ENCODE data around the gene VKORC1.

VKORC1 gene

DNA sequence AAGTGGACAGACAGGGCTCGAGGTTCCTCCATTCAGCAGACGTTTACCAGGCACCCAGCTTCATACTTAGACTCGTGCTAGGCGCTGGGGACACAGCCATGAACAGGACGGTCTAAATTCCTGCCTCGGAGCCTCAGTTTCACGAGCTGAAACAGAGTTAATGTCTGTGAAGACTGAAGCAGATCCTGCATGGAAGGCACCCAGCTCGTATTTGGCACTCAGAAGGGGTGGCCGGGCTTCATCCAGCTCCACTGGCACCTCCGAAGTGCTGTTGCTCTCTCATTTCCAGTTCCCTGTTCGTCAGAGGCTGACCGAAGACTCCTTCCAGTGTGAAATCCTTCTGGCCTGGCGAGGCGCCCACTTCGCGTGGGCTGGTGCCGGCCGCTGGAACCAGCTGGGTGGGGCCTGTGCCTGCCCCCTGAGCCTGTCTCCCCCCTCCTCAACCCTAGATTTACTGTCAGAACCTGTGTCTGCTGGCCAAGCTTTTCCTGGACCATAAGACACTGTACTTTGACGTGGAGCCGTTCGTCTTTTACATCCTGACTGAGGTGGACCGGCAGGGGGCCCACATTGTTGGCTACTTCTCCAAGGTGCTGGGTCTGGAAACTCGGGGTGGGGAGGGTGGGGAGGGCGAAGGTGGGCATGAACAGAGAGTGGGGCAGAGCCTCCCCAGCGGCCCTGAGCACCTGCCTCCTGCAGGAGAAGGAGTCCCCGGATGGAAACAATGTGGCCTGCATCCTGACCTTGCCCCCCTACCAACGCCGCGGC lies 35.2 kb upstream of the VKORC1 start:
- no peak for DNase-seq

GRCh38 chr16:31128711-31129567 lies 34.3 kb upstream of the VKORC1 start:
- no peak for DNase-seq

DNA sequence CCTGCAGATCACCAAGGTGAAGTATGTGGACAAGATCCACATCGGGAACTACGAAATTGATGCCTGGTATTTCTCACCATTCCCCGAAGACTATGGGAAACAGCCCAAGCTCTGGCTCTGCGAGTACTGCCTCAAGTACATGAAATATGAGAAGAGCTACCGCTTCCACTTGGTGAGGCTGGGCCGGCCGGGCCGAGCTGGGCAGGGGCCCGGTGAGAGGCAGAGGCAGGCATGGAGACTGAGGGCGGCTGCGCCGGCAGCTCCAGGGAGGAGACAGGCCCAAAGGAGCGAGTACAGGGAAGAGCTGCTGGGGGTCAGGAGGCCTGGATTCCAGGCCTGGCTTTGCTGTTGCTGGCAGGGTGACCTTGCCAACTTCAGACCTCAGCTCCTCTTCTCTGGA lies 32.6 kb upstream of the VKORC1 start:
- no peak for DNase-seq

- no peak for DNase-seq
Observed at GRCh38 chr16:31125844-31126243, 31.2 kb upstream of the VKORC1 start.

- no peak for DNase-seq
Observed at GRCh38 chr16:31120129-31120528, 25.5 kb upstream of the VKORC1 start.

GRCh38 chr16:31118223-31119155 lies 23.9 kb upstream of the VKORC1 start:
- DNase-seq = no peak

- peak; percentile 90 to 95 for DNase-seq
Observed at GRCh38 chr16:31117384-31118222, 23.0 kb upstream of the VKORC1 start, which contains the start of gene KAT8. Gene KAT8, plus strand, starts transcription at chr16:31117664. Its CDS starts 18 bp downstream, at chr16:31117682.

GRCh38 chr16:31114468-31114867 lies 19.9 kb upstream of the VKORC1 start:
- no peak for DNase-seq

GRCh38 chr16:31113121-31114120 lies 18.8 kb upstream of the VKORC1 start:
- no peak for DNase-seq

GRCh38 chr16:31112711-31113110 lies 18.1 kb upstream of the VKORC1 start:
- DNase-seq = no peak

DNA sequence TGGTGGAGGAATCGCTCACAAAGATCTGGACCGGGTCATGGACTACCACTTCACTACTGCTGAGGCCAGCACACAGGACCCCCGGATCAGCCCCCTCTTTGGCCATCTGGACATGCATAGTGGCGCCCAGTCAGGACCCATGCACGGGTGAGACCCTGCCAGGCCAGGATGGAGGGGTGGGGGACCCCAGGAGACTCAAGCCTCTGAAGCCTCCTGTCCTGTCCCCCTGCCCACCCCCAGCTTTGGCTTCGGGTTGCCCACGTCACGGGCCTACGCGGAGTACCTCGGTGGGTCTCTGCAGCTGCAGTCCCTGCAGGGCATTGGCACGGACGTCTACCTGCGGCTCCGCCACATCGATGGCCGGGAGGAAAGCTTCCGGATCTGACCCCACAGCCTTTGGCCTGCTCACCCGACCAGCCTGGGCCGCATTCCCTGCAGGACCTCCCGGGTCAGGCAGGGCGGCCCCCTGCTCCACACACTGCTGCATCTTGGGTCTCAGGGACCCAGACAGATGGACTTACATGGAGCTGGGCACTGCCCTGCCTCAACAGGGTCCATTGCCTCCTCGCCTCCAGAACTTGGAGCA lies 17.4 kb upstream of the VKORC1 start:
- no peak for DNase-seq

- no peak for DNase-seq
Observed at GRCh38 chr16:31110106-31111034, 15.8 kb upstream of the VKORC1 start.

- no peak for DNase-seq
Observed at GRCh38 chr16:31109622-31110021, 15.0 kb upstream of the VKORC1 start.

- no peak for DNase-seq
Observed at GRCh38 chr16:31108794-31109558, 14.4 kb upstream of the VKORC1 start.

DNA sequence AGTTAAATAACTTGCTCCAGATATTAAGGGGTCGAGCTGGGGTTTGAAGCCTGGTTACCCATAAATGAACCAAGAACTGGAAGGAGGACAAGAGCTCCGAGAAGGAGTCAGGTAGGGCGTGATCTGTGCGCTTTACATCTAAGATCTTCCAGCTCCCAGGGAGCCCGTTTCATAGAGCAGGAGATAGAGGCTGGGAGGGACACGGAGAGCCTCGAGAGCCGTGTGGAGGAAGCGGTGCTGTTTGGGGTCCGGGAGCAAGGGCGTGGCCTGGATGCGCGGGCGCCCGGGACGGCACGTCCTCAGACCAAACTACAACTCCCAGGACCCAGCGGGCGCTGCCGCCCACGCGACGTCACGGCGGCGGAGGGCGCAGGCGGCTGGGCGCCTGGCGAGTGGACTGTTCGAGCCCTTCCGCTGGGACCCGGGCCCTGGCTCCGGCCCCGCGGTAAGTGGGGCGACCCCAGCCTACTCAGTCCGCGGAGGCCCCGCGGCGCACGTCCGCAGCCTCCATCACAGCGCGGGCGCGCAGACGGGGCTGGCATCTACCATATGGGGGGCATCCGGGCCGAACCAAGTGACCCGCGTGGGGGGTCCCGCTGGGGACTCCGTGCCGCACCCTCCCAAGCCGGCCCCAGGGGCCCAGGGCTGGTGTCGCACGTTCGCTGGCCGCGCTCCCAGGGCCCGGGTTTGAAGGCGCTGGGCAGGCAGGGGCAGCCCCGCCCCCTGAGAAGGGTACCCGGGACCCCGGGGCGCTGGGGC lies 13.6 kb upstream of the VKORC1 start, which contains the start of gene BCKDK:
BCKDK (plus strand) TSS at position 352 of the 759 bp plus-strand sequence. CDS start 838 bp downstream, outside the sequence.
- peak in 1 of 2 experiments; percentile 40 for DNase-seq

- no peak for DNase-seq
Observed at GRCh38 chr16:31107465-31107867, 12.9 kb upstream of the VKORC1 start.
